ENCODE data around the gene ATP8B1. TPM values are rescaled to one million over a fixed set of nuclear protein-coding genes. Genes with fewer than 3 reads are reported as not detected.

Gene ATP8B1
- total and polyA plus RNA-seq, 2 of the 4 experiments (the other 2 are of a cell fraction) = 64.3 to 136 TPM

DNA sequence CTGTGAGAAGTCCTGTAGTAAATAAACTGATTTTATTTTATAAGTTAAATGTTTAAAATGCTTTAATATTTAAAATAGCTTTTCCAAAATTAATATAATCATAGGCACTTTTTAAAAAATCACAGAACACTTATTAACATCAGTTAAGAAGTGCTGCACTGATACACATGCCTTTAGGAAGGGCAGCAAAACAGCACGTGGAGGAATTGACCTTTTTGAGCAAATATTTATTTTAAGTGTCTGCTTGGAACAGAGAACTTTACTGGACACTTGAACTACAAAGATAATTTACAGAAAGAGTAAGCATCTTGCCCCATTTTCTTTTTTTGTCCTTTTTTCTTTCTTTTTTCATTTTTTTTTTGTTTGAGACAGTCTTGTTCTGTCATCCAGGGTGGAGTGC is 93.8 kb downstream of the ATP8B1 start:
- Histone ChIP-seq H3K36me3 (ENCODE audit: control insufficient read depth, insufficient read depth, low read length) (peaks cover 7% of the 10 kb centered on the region; the same call in 1 of the 2 replicates), H2AK5ac (ENCODE audit: low read depth, low read length) (no peak overlapping the region), H3K27me3 (ENCODE audit: control insufficient read depth, insufficient read depth, low read length) (no peaks in the 10 kb centered on the region), H3K23ac (ENCODE audit: low read depth, low read length) (no peak overlapping the region), H3K9me1 (ENCODE audit: insufficient read depth, low read length) (peaks cover 14% of the 10 kb centered on the region), H3K9ac (ENCODE audit: low read depth, low read length) (no peak overlapping the region), H2BK5ac (ENCODE audit: low read depth, low read length, poor library complexity, severe bottlenecking) (no peak overlapping the region), H3K27ac (ENCODE audit: insufficient read depth, low read length) (no peak overlapping the region), H4K5ac (ENCODE audit: low read depth, low read length) (no peak overlapping the region), H3K79me1 (ENCODE audit: low read depth in 1 of 2, low read length in 2 of 2) (peaks cover 62 to 89% of the 10 kb centered on the region in 2 experiments), H2AK9ac (replicated peaks; ENCODE audit: low read depth, low read length, poor library complexity) (no peak overlapping the region), H3K4me2 (ENCODE audit: low read depth, low read length) (no peak overlapping the region), H4K20me1 (ENCODE audit: insufficient read depth, low read length) (peaks cover 60% of the 10 kb centered on the region), H3K56ac (ENCODE audit: extremely low read depth, insufficient read depth, low read length) (no peak overlapping the region), H4K91ac (ENCODE audit: insufficient read depth, low read depth, low read length) (no peak overlapping the region), H3K4ac (ENCODE audit: low read depth, low read length) (no peak overlapping the region), H2AFZ (replicated peaks; ENCODE audit: low read length, poor library complexity) (no peak overlapping the region), H3K4me1 (ENCODE audit: control insufficient read depth, insufficient read depth, low read length) (peaks cover 7% of the 10 kb centered on the region), H3K18ac (ENCODE audit: low read depth, low read length) (no peak overlapping the region), H2BK20ac (ENCODE audit: low read depth, low read length) (no peak overlapping the region), H3K9me3 (ENCODE audit: control insufficient read depth, insufficient read depth, low read length) (no peaks in the 10 kb centered on the region), H3K14ac (replicated peaks; ENCODE audit: low read depth, low read length) (no peak overlapping the region), H3K4me3 (ENCODE audit: insufficient read depth, low read depth, low read length) (no peak overlapping the region), H4K8ac (ENCODE audit: low read depth in 2 of 2, low read length in 2 of 2) (no peak overlapping the region), H2BK120ac (ENCODE audit: low read depth, low read length) (no peak overlapping the region), H2BK15ac (ENCODE audit: low read depth, low read length) (no peak overlapping the region)
- BruUV-seq (replicated peaks) = no TSS peak
- POLR2A ChIA-PET (ENCODE audit: unreplicated experiment) = no interaction called here
- WGBS, 2 experiments (ENCODE audit: extremely low coverage in 2 of 2, insufficient read length in 1 of 2) = no CpG with 5 or more reads among the region's 1 CpG
- DNase-seq = no peak
- in situ Hi-C loops (cut with MboI; ENCODE audit: low sequenced_read_pairs) (no loop called here), intact Hi-C loops (cut with micrococcal nuclease) (no loop called here), dilution Hi-C loops (cut with HindIII; ENCODE audit: low sequenced_read_pairs, unreplicated experiment) (no loop called here)
- peak; percentile 33; the same call in 1 of the 2 replicates for ATAC-seq (ENCODE audit: low read depth)
- TF ChIP-seq MXI1 (IDR thresholded peaks at IDR 0.05; ENCODE audit: borderline replicate concordance, low read depth, low read length) = 0 out of 2 replicates have a peak, but pooled peaks have one; percentile 29
- TF ChIP-seq, protein P1, sequence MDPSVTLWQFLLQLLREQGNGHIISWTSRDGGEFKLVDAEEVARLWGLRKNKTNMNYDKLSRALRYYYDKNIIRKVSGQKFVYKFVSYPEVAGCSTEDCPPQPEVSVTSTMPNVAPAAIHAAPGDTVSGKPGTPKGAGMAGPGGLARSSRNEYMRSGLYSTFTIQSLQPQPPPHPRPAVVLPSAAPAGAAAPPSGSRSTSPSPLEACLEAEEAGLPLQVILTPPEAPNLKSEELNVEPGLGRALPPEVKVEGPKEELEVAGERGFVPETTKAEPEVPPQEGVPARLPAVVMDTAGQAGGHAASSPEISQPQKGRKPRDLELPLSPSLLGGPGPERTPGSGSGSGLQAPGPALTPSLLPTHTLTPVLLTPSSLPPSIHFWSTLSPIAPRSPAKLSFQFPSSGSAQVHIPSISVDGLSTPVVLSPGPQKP (IDR thresholded peaks at IDR 0.05; ENCODE audit: borderline replicate concordance, low read depth, low read length) = no peak
- CTCF ChIA-PET = interaction anchor here (0.7 kb wide), 1 partner anchor 74 kb away, joined by 3 read pairs; no protein-coding TSS in a partner anchor
